NCI-H187 (cell line): Measurements from ENCODE around the gene SLC13A3.
A peak's percentile ranks its signal among the peaks of the same experiment; 100 is the strongest.

Source experiments
- DNase-seq, 2 experiments: peaks; one replicate each; lab custom pipeline; 2025; lab: John Stamatoyannopoulos, UW

SLC13A3 gene, protein sequence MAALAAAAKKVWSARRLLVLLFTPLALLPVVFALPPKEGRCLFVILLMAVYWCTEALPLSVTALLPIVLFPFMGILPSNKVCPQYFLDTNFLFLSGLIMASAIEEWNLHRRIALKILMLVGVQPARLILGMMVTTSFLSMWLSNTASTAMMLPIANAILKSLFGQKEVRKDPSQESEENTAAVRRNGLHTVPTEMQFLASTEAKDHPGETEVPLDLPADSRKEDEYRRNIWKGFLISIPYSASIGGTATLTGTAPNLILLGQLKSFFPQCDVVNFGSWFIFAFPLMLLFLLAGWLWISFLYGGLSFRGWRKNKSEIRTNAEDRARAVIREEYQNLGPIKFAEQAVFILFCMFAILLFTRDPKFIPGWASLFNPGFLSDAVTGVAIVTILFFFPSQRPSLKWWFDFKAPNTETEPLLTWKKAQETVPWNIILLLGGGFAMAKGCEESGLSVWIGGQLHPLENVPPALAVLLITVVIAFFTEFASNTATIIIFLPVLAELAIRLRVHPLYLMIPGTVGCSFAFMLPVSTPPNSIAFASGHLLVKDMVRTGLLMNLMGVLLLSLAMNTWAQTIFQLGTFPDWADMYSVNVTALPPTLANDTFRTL

GRCh38 chr20:46651091-46651962 is at the start of gene SLC13A3:
Gene SLC13A3 (minus strand): TSS chr20:46651459. CDS start chr20:46651421, 38 bp downstream.
- no peak for DNase-seq

DNA sequence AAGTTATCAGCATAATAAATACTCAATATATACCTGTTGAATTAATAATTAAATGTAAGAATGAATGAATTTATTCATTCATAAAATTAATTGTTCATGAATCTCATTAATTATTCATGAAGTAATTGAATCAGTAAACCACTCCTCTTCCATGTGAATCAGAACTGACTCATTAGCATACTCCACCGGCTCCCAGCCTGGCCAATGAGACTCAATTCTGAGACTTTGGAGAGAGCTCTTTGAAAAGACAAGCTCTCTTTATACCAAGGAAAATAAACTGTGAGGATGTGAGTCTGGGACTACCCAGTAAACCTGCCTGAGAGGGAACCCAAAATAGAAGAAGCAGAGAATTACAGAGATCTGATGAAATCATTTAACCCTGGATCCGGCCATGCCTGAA is 49.8 kb upstream of the SLC13A3 start:
- no peak for DNase-seq

DNA sequence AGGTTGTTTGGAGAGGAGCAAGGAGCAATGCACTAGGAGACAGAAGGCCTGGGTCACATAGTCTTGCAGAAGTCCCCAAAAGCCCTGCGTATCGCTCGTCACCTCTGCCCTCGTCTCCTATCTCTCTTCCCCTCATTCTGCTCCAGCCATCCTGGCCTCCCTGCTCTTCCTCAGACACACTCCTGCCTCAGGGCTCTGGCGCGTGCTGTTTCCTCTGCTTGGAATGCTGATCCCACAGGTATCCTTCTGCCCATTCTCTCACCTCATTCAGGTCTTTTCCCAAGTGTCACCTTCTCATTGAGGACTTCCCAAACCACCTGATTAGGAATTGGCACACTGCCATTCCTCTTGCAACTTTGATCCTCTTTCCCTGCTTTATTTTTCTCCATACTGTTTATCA is 49.2 kb upstream of the SLC13A3 start:
- no peak for DNase-seq

DNA sequence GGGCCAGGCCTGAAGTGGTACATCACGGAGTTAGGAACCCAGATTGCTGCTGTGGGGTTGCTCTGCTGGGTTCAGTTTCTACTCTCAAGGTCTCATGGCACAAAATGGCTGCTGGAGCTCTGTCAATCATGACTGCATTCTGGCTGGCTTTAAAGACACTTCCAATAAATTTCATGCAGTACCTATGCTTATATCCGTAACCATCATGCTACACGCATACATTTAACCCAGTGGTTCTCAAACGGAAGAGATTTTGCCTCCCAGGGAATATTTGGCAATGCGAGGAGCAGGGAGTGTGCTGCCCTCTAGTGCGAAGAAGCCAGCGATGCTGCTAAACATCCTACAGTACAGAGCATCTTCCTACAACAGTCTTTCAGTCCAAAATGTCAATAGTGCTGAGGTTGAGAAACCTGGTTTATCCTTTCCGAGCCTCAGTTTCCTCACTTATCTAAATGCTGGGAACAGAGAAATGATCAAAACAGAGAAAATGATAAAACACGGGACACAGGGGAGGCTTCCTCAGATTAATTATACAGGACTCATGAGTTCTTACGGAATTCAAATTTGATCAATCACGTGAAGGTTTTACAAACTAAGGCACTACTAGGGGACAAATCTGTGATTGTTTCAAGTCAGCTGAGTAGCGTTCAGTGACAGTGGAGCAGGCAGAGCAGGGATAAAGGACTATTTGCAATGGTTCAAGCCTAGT is 48.5 kb upstream of the SLC13A3 start:
- no peak for DNase-seq

- no peak for DNase-seq
These were observed 47.5 kb upstream of the SLC13A3 start for GRCh38 chr20:46698788-46699187.

DNA sequence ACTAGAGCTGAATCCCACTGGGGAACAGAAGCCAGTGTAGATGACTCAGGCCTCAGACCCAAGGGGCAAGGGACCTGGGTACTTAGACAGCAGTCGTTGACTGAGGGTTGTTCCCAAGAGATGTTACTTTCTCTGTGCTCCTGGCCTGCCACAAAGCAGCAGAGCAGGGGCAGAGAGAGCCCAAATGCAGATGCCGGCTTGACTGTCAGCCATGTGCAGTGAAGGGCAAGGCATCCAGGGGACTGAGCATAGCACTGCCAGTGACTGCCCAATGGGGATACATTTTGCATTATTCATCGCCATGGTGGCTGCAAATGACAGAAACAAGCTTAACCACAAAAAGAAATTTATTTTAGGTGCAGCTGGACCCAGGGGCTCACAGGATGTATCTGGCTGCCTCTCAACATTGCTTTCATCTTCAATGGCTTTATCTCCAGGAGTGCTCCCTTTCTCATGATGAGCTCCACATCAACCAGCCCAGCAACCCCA is 45.6 kb upstream of the SLC13A3 start:
- no peak for DNase-seq

DNA sequence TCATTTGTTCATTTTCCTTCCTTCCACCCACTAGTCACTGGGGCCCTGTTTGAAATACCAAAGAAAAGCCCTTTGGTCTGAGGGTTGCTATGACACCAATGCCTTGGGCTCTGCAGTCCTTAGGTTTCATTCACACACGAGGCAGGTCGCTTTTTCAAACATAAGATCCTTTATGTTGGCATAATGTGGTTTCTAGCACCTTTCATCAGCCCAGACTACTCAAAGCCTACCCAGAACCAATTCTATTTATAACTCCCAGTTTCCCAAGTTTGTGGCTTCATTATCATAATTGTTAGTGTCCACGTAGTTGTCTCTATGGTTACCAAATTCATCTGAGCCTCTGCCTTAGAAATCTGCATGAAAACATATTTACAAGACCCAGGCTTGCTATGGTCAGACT is 44.6 kb upstream of the SLC13A3 start:
- DNase-seq = peak in 1 of 2 experiments; percentile 57

DNA sequence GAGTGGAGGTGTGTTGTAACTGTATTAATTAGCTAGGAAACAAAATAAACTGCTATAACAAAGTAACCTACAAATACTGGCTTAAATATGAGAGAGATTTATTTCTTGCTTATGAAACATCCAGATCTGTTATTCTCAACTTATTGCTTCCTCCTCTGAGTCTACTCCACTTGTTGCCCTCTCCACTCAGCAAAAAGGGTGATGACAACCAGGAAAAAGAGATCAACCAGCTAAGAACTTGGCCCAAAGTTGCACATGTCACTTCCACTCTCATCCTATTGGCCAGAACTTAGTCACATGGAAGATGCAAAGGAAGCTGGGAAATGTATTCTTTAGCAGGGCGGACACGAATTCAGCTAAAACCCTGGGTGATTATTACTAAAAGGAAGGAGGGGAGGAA is 43.2 kb upstream of the SLC13A3 start:
- DNase-seq = no peak

- DNase-seq = no peak
These were observed 39.9 kb upstream of the SLC13A3 start for GRCh38 chr20:46691196-46691595.

DNA sequence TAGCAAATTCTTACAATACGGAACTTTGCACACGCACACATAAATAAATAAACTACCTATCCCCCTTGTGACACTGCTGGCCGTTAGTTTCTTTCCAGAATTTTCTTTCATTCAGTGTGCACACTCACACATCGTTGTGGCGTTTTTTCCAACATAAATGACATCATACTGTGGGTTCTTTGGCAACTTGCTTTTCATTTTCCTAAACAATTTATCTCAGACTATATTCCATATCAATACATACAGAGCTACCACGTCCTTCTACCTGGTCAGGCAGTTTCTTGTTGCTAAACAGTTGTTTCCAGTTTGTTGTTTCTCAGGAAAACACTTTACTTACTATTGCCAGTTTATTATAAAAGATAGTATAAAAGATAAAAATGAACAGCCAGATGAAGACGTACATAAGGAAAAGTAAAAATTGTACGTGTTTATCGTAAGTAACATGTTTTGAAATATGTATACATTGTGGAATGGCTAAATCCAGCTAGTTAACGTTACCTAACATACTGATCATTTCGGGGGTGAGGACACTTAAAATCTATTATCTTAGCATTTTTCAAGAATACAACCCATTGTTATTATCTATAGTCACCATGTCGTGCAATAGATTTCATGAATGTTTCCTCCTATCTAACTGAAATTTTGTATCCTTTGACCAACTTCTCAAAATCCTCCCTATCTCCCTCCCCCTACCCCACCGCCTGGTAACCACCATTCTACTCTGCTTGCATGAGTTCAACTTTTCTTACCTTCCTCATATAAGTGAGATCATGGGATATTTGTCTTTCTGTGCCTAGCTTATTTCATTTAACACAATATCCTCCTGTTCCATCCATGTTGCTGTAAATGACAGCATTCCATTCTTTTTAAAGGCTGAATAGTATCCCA is 39.2 kb upstream of the SLC13A3 start:
- DNase-seq = no peak

- no peak for DNase-seq
These were observed 38.5 kb upstream of the SLC13A3 start for GRCh38 chr20:46689754-46690085.

DNA sequence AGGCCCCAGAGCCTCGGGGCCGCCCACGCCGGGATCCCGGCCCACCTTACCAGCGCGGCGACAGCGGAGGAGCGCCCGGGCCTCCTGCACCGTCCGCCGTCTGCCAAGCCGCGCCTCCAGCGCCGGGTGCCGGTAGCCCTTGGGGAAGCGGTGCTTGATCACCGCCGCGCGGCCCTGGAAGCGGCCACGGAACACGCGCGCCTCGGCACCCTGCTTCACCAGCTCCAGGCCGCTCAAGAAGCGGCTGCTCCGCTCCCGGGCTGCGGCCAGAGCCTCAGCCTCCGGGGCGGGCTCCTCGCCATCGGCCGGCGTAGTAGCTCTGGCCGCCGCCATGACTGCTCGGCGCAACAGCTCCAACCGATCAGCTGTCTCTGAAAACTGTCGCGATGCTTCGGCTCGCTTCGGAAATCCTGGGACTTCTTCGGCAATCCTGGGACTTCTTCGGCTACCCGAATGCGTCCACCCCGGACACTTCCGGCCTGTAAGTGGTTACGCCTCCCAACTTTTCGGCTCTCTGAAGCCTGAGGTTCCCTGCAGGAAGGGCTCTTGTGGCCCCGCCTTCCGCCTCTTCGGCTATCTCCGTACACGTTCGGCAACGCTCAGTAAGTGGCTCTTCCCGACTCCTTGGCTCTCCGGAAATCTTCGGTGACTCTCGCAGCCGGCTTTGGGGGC is 38.0 kb upstream of the SLC13A3 start, which contains the start of gene TP53RK:
TP53RK (minus strand) TSS at position 363 of the 672 bp plus-strand sequence; CDS start at position 333, 30 bp downstream.
- peak; percentile 85 to 88 for DNase-seq

GRCh38 chr20:46688151-46689081 is 37.2 kb upstream of the SLC13A3 start:
- no peak for DNase-seq

- no peak for DNase-seq
These were observed 32.9 kb upstream of the SLC13A3 start for GRCh38 chr20:46683939-46684750.

DNA sequence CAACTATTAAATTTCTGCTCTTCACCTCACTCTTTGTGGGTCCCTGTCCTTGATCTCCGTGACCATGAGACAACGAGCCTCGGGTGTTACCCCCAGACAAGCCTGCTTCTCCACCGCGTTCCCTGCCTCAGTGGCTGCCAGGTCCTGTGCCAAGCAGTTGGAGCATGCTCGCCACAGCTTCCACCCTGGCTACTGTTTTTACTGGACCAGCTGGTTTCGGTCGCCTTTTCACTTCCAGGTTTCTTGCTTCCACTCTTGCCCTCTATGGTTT is 32.3 kb upstream of the SLC13A3 start:
- no peak for DNase-seq

- DNase-seq = no peak
These were observed 31.9 kb upstream of the SLC13A3 start for GRCh38 chr20:46683011-46683667.

GRCh38 chr20:46682063-46682821 is 31.0 kb upstream of the SLC13A3 start:
- DNase-seq = no peak
